Activated CD4-positive, alpha-beta T cell treated with anti-CD3 and anti-CD28 coated beads for 24 hours (primary cell): ENCODE data around the gene KRTAP25-1.

Experiments
- DNase-seq, 2 donors: peaks; one replicate each; pipeline ENCODE4 v3.0.0-alpha.2; 2020; ENCODE audit warnings: low read depth in 2 of 2

Gene KRTAP25-1, protein sequence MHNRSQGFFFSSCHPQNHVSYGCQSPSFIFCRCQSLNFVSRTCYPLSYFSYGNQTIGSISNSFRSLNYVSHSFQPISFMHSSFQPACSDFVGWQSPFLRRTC

GRCh38 chr21:30289215-30289614 lies at the start of gene KRTAP25-1:
KRTAP25-1 (minus strand) TSS chr21:30289514; CDS start chr21:30289490, 24 bp downstream.
- no peak for DNase-seq

DNA sequence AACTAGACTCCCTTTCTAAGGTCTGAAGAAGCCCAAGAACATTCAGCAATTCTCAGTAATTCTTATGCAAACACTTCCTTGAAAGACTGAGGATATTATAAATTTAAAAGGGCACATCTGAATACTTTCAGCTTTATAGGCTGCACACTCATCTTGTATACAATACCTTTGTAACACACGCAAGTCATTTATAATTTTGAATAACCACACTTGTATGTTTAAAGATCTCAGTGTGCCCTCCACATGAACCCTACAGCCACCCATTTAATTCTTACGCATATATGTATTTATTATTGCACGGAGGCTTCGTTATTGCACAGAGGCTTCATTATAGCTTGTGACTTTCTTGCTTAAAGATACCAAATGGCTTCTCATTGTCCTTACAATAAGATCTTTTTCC lies 49.4 kb upstream of the KRTAP25-1 start:
- DNase-seq, result no peak

- DNase-seq, result no peak
Observed at GRCh38 chr21:30337772-30338171, 48.5 kb upstream of the KRTAP25-1 start.

- no peak for DNase-seq
Observed at GRCh38 chr21:30337276-30337744, 48.0 kb upstream of the KRTAP25-1 start, which contains the start of gene KRTAP27-1. KRTAP27-1 (minus strand) TSS chr21:30337694; CDS start chr21:30337668, 26 bp downstream.

DNA sequence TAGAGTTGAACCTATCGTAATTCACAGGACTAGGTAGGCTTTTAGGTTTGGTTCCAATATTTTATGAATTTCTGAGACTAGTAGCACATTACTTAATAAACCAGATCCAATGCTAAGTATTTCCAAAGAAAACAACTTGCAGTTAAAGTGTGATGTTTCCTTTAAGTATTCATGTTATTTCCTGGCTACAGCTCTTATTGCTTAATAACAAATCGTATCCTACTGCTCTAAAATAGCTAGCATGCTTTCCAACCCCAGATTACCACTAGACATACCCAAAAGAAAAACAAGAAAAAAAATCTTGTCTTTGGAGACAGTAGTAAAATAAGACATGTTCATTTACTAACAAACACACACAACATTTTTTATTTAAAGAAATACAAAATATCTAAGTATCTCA lies 47.3 kb upstream of the KRTAP25-1 start:
- no peak for DNase-seq

GRCh38 chr21:30333736-30334135 lies 44.4 kb upstream of the KRTAP25-1 start:
- no peak for DNase-seq

DNA sequence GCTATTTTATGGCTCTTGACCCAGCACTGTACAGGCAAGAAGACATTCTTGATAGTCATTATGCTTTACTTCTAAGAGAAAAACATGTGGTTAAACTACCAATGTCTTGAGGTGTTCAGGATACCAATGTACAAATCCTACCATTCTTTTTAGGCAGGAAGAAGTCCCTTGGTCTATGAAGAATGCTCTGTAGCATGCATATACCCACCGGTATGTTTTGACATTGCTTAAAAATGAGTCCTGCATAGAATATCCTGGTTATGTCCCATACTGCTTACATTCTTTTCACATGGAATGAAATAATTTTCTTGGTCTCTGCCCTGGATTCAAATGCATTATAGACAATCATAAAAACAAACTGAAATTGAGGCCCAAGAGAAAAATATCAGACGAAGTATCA lies 43.4 kb upstream of the KRTAP25-1 start:
- DNase-seq, result no peak

DNA sequence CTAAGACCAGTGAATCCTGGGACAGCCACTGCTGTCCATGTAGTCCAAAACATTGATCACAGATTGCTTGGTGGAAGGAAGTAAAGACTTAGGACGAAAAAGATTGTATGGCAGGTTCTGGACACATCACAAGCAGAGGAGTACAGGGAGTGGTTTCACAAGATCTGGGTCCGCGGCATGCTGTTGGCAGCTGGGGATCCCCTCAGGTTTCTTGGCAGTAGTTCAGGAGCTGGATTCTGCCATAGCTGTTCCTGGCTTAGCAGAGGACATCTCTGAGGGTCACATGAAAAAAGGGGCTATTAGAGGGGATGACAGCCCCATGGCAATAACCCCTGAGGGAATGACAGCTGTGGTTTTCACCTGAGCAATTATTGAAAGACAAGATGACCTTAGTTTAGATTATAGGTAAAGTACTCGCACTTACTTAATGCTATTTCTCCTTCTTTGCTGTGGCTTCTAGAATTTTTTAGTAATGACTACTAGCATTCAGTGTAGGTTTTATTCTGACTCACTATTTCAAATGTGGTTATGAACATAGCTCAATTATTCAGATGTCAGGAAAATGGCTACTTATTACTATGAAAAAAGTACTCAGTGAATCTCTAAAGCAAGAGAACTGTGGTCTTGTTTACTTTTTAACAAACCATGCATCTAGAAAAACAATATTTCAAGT lies 40.0 kb upstream of the KRTAP25-1 start:
- DNase-seq, result no peak

DNA sequence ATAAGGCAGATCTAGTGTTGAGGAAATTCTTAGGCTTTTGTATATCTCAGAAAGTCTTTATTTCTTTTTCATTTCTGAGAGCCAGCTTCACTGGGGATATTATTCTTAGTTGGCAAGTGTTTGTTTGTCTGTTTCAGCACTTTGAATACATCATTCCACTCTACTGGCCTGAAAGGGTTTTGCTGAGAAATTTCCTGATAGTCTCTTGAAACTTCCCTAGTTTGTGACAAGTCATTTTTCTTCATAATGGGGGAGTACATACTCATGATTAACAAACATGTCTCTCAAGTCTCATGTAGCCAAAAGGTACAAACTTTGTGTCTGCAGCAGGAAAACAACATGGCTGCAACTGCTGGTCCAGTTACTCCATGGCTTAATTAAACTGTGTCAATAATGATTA lies 37.1 kb upstream of the KRTAP25-1 start:
- DNase-seq, result no peak

DNA sequence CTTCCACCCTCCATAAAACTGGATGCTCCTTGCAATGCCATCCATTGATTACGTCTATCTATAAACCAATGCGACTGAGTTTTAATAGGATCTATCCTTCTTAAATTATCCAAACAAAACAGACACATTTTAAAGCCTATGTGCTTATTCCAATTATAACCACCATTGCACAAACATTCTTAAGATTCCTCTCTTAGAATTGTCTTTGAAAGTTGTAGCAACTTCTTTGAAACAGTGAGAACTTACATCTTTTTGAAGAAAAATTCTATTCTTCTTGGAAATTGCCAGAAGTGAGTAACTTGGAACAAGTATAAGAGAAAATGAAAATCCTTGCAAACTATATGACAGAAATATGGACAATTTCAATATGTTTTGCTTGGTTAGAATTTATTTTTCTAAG lies 30.9 kb upstream of the KRTAP25-1 start, which contains the start of gene KRTAP26-1:
Gene KRTAP26-1 (minus strand): TSS at position 101 of the 400 bp plus-strand sequence. CDS start 280 bp downstream, outside the sequence.
- no peak for DNase-seq

- DNase-seq, result no peak
Observed at GRCh38 chr21:30315701-30316100, 26.4 kb upstream of the KRTAP25-1 start.

- no peak for DNase-seq
Observed at GRCh38 chr21:30306884-30307283, 17.6 kb upstream of the KRTAP25-1 start.

DNA sequence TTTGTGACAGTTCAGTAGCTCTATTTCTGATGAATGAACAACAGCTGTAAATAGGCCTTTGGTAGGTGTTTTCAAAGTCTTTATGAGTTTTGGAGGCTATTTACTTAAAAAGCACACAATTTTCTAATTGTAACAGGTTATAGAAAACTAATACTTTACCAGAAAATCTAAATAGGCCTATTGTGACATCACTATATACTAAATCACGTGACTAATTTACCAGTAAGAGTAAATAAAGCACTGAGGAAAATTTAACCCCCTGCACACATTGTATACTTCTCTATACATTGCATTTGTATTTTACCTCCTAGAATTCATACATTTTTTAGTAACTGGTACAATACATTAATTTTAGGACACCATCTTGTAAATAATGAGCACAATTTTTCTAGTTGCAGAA lies 15.8 kb upstream of the KRTAP25-1 start:
- no peak for DNase-seq

- DNase-seq, result no peak
Observed at GRCh38 chr21:30282850-30283249, 6.5 kb downstream of the KRTAP25-1 start, which contains the start of gene KRTAP24-1. KRTAP24-1 (minus strand) TSS chr21:30282950; CDS start chr21:30282932, 18 bp downstream.

DNA sequence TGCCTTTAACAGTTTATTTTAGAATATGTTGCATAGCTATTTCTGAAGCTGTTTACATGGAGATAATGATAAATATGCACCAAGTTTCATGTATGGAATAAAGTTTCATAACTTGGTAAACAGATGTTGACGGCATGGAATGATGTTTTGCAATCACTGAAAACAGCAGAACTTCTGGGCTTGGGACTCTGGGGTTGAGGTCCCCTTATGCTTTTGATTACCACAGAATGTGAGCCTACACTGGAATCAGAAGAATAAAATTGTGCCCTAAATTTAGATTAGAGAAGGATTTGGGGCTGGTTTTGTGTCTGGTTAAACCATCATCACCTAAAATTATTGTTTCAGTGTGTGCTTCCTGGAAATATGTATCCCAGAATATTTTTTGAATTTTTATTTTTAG lies 17.7 kb downstream of the KRTAP25-1 start:
- no peak for DNase-seq

GRCh38 chr21:30271156-30271555 lies 18.2 kb downstream of the KRTAP25-1 start:
- no peak for DNase-seq

DNA sequence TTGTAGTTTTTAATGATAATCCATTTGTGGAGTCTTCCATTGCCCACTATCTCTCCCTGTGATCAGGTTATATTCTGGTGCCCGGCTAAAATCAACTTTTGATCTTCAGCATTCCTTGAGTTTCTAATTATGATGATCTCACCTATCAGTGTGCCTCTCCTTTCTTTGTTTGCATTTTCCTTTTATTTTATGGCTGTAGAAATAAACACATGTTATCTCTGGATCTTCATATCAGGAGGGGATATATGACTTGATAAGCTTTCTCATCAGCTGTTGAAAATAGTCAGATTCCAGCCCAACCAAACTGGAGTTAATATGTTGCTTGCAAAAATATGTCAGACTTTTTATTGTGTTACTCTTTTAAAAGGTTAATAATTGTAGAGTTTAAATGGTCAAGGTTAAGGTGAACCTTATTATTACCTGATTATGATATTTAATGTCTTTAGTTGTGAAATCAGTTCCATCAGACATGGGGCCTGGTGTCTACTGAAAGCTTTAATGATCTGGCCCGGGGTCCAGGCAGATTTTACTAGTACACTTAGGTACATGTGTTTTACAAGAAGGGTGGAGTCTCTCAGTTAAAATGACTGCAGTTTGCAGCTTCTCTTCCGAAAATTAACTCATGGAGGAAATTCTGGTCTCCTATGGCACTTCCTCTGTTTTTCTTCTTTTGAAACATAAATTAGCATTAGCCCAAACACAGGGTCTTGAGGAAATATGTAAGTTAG lies 19.3 kb downstream of the KRTAP25-1 start:
- no peak for DNase-seq

DNA sequence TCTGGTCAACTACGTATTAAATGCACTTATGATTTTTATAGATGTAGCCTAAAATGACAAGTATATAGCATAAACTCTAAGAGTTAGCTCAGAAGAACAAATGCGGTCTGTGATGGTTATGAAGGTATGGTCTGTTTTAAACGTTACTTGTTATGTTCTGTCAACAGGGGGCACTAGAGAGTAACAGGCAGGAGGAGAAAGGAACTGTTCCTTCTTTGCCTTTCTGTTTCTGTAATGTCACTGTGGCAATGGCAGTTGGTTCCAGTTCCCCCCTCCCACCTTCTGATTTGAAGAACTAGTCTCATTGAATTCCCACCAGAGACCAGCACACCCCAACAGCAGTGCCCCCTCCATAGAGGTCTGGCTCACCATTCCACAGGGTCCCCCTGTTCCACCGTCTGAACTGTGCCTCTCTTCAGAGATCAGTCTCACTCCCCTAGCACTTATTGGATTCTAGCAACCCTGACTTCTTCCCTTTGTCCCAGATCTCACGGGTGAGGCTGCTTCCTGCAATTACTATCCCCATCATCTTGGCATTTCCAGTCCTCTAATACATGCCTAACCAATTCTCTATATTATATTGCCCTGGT lies 20.6 kb downstream of the KRTAP25-1 start:
- DNase-seq, result no peak

DNA sequence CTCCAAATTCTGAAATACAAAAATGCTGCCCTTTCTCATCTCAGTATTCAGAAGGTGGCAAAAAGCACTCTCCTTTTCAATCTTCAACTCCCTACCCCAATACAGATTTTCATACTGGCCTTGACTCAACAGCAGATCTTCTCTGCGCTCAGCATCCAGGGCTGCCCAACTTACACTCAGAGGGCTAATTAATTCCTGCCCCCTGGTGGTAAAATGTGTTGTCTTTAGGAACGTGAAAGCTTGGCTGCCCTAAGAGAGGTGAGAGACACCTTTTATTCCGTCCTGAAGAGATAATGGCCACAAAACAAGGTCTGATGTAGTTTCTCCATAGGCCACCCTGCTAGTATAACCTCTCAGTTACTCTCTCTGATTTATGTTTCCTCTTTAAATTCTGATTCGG lies 31.5 kb downstream of the KRTAP25-1 start:
- no peak for DNase-seq

DNA sequence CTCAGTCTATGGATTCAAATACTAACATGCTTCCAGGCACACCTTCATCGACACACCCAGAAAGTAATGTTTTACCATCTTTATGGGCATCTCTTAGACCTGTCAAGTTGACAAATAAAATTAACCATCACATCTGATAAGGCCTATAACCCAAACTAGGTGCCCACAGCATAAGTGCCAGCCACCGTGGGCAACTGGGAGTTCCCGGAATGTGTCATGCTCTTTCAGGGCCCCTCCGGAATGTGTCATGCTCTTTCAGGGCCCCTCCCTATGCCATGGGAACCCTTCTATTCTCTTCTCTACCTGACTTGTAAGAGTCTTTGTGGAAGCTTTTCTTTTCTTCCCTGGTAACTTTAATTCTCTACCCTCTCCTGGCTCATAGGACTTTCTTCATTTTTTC lies 33.2 kb downstream of the KRTAP25-1 start:
- DNase-seq, result no peak

DNA sequence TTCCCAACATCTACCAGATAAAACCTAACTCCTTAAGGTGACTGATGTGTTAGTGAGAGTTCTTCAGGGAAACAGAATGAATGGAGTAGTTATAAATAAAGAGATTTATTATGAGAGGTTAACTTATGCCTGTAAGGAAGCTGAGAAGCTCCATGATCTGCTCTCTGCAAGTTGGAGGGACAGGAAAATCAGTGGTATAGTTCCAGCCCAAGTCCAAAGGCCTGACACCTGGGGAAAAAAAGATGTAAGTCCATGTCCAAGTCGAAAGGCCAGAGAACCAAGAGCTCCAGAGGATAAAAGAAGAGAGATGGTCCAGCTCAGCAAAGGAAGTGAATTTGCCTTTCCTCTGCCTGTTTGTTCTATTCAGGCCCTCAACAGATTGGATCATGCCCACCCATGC lies 33.6 kb downstream of the KRTAP25-1 start:
- no peak for DNase-seq

GRCh38 chr21:30251781-30252180 lies 37.5 kb downstream of the KRTAP25-1 start:
- no peak for DNase-seq
